Measurements from ENCODE around the gene CREG2.

GRCh38 chr2:101369100-101369499 lies 18.2 kb downstream of the CREG2 start:
- TF ChIP-seq CTCF (IDR thresholded peaks at IDR 0.05): no peak
- no peak for TF ChIP-seq POLR2AphosphoS5 (IDR thresholded peaks at IDR 0.05)
- no peak for TF ChIP-seq POLR2A (IDR thresholded peaks at IDR 0.05)
- TF ChIP-seq EP300 (IDR thresholded peaks at IDR 0.05; ENCODE audit: low read depth): no peak

Measured in transverse colon (tissue), 4 donors.